Endothelial cell of umbilical vein (primary cell): ENCODE data around the gene PEMT.

ENCODE experiments used
- CTCF ChIP-seq, 2 donors: IDR thresholded peaks; 1 replicate in 1 of 2; 2 replicates in 1 of 2; pipeline ENCODE4 v1.5.1; 2011; ENCODE audit warnings: low read length in 2 of 2, mild to moderate bottlenecking in 2 of 2, moderate library complexity in 2 of 2, control low read depth in 1 of 2, inconsistent platforms in 1 of 2, low read depth in 1 of 2; ENCODE audit not compliant: insufficient read depth in 1 of 2; ENCODE audit errors: extremely low read depth in 1 of 2
- EZH2 ChIP-seq: IDR thresholded peaks from 2 replicates; pipeline ENCODE4 v1.6.1; 2012; ENCODE audit warnings: borderline replicate concordance, low read depth, mild to moderate bottlenecking, moderate library complexity, low read length, inconsistent platforms; ENCODE audit not compliant: severe bottlenecking
- JUN ChIP-seq: IDR thresholded peaks from 2 replicates; pipeline ENCODE4 v1.6.1; 2011; ENCODE audit warnings: borderline replicate concordance, low read depth; ENCODE audit not compliant: insufficient read length, insufficient read depth
- MAX ChIP-seq: IDR thresholded peaks from 2 replicates; pipeline ENCODE4 v1.6.1; 2011; ENCODE audit not compliant: insufficient read depth, insufficient read length
- MYC ChIP-seq: IDR thresholded peaks from one replicate; pipeline ENCODE4 v1.6.1; 2011; ENCODE audit warnings: mild to moderate bottlenecking, low read depth, low read length
- POLR2A ChIP-seq: IDR thresholded peaks from 2 replicates; pipeline ENCODE4 v1.6.1; 2012; ENCODE audit warnings: low read depth, mild to moderate bottlenecking, control low read depth, low read length
- POLR2AphosphoS5 ChIP-seq: IDR thresholded peaks from 2 replicates; pipeline ENCODE4 v1.6.1; 2012; ENCODE audit warnings: low read depth, mild to moderate bottlenecking, control low read depth, low read length, moderate library complexity; ENCODE audit not compliant: insufficient read depth

- no peak for TF ChIP-seq CTCF (IDR thresholded peaks at IDR 0.05; ENCODE audit: extremely low read depth in 1 of 2, insufficient read depth in 1 of 2, low read depth in 1 of 2, low read length in 2 of 2)
- no peak for TF ChIP-seq MAX
- no peak for TF ChIP-seq POLR2A
- TF ChIP-seq EZH2, result no peak
- no peak for TF ChIP-seq MYC
- TF ChIP-seq POLR2AphosphoS5, result no peak
- no peak for TF ChIP-seq JUN
Measured at GRCh38 chr17:17468217-17469010, 123.1 kb downstream of the PEMT start.
